Sigmoid colon (tissue), 7 donors: ENCODE data around the gene NCAM2. TPM values are rescaled to one million over a fixed set of nuclear protein-coding genes. Genes with fewer than 3 reads are reported as not detected.

Experiments used
- DNase-seq: peaks from one replicate; pipeline ENCODE4 v3.0.0-alpha.2; 2019
- H3K27ac ChIP-seq, 4 donors: fragments of 200-600 bp; sonication (generic); one replicate each; pipeline ENCODE4 v1.5.1; 2016 to 2019; ENCODE audit warnings: mild to moderate bottlenecking in 1 of 4
- H3K27me3 ChIP-seq, 3 donors: fragments of 200-600 bp; sonication (generic); one replicate each; pipeline ENCODE4 v1.5.1; 2019; ENCODE audit warnings: mild to moderate bottlenecking in 1 of 3
- H3K36me3 ChIP-seq, 4 donors: fragments of 200-600 bp; sonication (generic); one replicate each; pipeline ENCODE4 v1.5.1; 2016 to 2019
- H3K4me1 ChIP-seq, 4 donors: fragments of 200-600 bp; sonication (generic); one replicate each; pipeline ENCODE4 v1.5.1; 2017 to 2019
- H3K4me3 ChIP-seq, 4 donors: fragments of 200-600 bp; sonication (generic); one replicate each; pipeline ENCODE4 v1.5.1; 2017 to 2019; ENCODE audit warnings: mild to moderate bottlenecking in 2 of 4, moderate library complexity in 1 of 4
- H3K9me3 ChIP-seq, 4 donors: fragments of 200-600 bp in 3 of 4; sonication (generic) in 3 of 4; one replicate each; pipeline versions ENCODE4 v1.5.1 to v1.6.1; 2013 to 2019
- EP300 ChIP-seq, 4 donors: sonication (generic); formaldehyde crosslinking; IDR thresholded peaks; one replicate each; pipeline ENCODE4 v1.6.1; 2017; ENCODE audit warnings: antibody characterized with exemption in 4 of 4
- POLR2A ChIP-seq, 2 donors: fragments of 450-650 bp; IDR thresholded peaks; one replicate each; pipeline ENCODE4 v1.6.1; 2016; ENCODE audit warnings: antibody characterized with exemption in 2 of 2, mild to moderate bottlenecking in 2 of 2, moderate library complexity in 2 of 2
- POLR2AphosphoS5 ChIP-seq, 4 donors: sonication (generic); formaldehyde crosslinking; IDR thresholded peaks; one replicate each; pipeline ENCODE4 v1.6.1; 2017; ENCODE audit warnings: antibody characterized with exemption in 4 of 4
- WGBS, 2 donors: extraction: QIAGEN DNeasy Blood & Tissue Kit; methylation state at CpG; one replicate each; pipeline ENCODE4 v1.1.7; 2013; 5-methylcytosine and 5-hydroxymethylcytosine counted together
- intact Hi-C: fragments of 100-400 bp; cut with DNase I; formaldehyde crosslinking; loops from one replicate; pipeline ENCODE4 v1.15.1; 2023
- polyA plus RNA-seq, 3 donors: library from polyadenylated mRNA; stranded (reverse); fragments of 200-250 nt; gene quantifications; one replicate each; pipeline ENCODE4 v1.2.3, GENCODE V29; 2013
- total RNA-seq, 4 donors: library from RNA; depleted of rRNA; stranded (reverse); fragments of >200 nt; gene quantifications; one replicate each; pipeline ENCODE4 v1.1.0, GENCODE V29; 2016
- TF ChIP-seq, protein P1 (sequence below), 4 experiments: fragments of 450-650 bp in 3 of 4; fragments of 200-600 bp in 1 of 4; IDR thresholded peaks; one replicate each; pipeline ENCODE4 v1.5.1; 2016 to 2019; ENCODE audit warnings: antibody characterized with exemption in 4 of 4, mild to moderate bottlenecking in 3 of 4, moderate library complexity in 2 of 4
- donor health status: healthy with polysubstance abuse.
- donor health status: Bipolar disorder and iron deficiency.
- donor health status: healthy.

NCAM2 gene
- total and polyA plus RNA-seq, 7 donors = under 0.01 to 17.1 (median 6.7) TPM; not detected in 1

- intact Hi-C loops = no loop called here
- Histone ChIP-seq H3K27ac (no peak overlapping the region), H3K36me3 (no peaks in the 10 kb centered on the region), H3K27me3 (no peaks in the 10 kb centered on the region), H3K4me3 (no peak overlapping the region), H3K4me1 (peaks cover 0 to 9% (median 6%) of the 10 kb centered on the region in 4 donors), H3K9me3 (no peaks in the 10 kb centered on the region)
- DNase-seq = no peak
- TF ChIP-seq, protein P1, sequence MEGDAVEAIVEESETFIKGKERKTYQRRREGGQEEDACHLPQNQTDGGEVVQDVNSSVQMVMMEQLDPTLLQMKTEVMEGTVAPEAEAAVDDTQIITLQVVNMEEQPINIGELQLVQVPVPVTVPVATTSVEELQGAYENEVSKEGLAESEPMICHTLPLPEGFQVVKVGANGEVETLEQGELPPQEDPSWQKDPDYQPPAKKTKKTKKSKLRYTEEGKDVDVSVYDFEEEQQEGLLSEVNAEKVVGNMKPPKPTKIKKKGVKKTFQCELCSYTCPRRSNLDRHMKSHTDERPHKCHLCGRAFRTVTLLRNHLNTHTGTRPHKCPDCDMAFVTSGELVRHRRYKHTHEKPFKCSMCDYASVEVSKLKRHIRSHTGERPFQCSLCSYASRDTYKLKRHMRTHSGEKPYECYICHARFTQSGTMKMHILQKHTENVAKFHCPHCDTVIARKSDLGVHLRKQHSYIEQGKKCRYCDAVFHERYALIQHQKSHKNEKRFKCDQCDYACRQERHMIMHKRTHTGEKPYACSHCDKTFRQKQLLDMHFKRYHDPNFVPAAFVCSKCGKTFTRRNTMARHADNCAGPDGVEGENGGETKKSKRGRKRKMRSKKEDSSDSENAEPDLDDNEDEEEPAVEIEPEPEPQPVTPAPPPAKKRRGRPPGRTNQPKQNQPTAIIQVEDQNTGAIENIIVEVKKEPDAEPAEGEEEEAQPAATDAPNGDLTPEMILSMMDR (IDR thresholded peaks at IDR 0.05) = no peak
- TF ChIP-seq POLR2AphosphoS5 (IDR thresholded peaks at IDR 0.05) (no peak), POLR2A (IDR thresholded peaks at IDR 0.05) (no peak), EP300 (IDR thresholded peaks at IDR 0.05) (no peak)
These were observed 469.8 kb downstream of the NCAM2 start for GRCh38 chr21:21468003-21468402.

GRCh38 chr21:21481239-21481638 lies 483.0 kb downstream of the NCAM2 start:
- no peaks in the 10 kb centered on the region for H3K36me3 ChIP-seq
- no peaks in the 10 kb centered on the region for H3K4me1 ChIP-seq
- no peaks in the 10 kb centered on the region for H3K27me3 ChIP-seq
- TF ChIP-seq POLR2AphosphoS5 (IDR thresholded peaks at IDR 0.05) (no peak), EP300 (IDR thresholded peaks at IDR 0.05) (no peak), POLR2A (IDR thresholded peaks at IDR 0.05) (no peak)
- TF ChIP-seq, protein P1 (IDR thresholded peaks at IDR 0.05) = no peak
- 80 to 88% methylated on average over 3 of the region's 3 CpGs for WGBS, 2 donors
- intact Hi-C loops = no loop called here
- H3K4me3 ChIP-seq = no peak overlapping the region
- no peak for DNase-seq
- H3K9me3 ChIP-seq = no peaks in the 10 kb centered on the region
- no peak overlapping the region for H3K27ac ChIP-seq

DNA sequence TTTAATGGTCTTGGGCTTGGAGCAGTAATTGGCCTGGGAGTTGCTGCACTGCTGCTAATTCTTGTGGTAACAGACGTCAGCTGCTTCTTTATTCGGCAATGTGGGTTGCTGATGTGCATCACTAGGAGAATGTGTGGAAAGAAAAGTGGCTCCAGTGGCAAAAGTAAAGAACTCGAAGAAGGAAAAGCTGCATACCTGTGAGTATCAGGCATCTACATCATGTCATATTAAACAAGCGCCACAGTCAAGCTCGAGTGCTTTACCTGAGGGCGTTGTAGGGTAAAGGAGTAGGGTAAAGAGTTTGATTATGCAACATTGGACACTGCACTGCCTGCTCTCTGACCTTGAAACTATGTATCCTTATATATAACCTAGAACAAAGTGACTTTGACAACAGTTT lies 510.6 kb downstream of the NCAM2 start:
- Histone ChIP-seq H3K4me3 (no peak overlapping the region), H3K4me1 (no peaks in the 10 kb centered on the region), H3K9me3 (no peaks in the 10 kb centered on the region), H3K36me3 (no peaks in the 10 kb centered on the region), H3K27ac (no peak overlapping the region), H3K27me3 (no peaks in the 10 kb centered on the region)
- intact Hi-C loops = no loop called here
- TF ChIP-seq EP300 (IDR thresholded peaks at IDR 0.05) (no peak), POLR2AphosphoS5 (IDR thresholded peaks at IDR 0.05) (no peak), POLR2A (IDR thresholded peaks at IDR 0.05) (no peak)
- TF ChIP-seq, protein P1 (IDR thresholded peaks at IDR 0.05) = no peak
- WGBS, 2 donors = 78 to 86% methylated on average over 6 of the region's 6 CpGs
- no peak for DNase-seq

GRCh38 chr21:21530680-21531079 lies 532.5 kb downstream of the NCAM2 start:
- Histone ChIP-seq H3K27ac (no peak overlapping the region), H3K9me3 (no peaks in the 10 kb centered on the region), H3K4me3 (no peak overlapping the region), H3K27me3 (no peaks in the 10 kb centered on the region), H3K4me1 (no peaks in the 10 kb centered on the region), H3K36me3 (no peaks in the 10 kb centered on the region)
- intact Hi-C loops = no loop called here
- TF ChIP-seq EP300 (IDR thresholded peaks at IDR 0.05) = no peak
- no peak for DNase-seq

DNA sequence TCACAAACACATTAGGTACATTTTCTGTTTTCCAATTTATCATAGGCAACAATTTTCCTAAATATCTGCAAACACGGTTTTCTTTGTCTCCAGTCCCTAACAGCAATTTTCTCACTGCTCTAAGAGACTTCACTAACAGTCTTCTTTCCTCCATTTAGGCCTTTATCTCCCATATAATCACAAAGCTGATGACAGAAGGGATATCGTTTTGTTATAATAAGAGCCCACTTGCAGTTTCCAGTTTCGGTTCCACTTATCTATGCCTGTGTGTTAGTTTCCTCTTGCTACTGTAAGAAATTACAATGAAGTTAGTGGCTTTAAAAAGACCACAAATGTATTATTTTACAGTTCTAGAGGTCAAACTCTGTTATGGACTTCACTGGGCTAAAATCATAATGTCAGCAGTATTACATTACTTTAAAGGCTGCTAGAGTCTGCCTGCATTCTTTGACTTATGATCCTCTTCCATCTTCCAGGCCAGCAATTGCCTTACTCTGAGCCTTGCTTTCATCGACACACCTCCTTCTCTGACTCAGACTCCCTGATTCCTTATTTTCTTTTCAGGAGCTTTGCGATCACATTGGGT lies 549.3 kb downstream of the NCAM2 start:
- no peak for DNase-seq
- intact Hi-C loops = no loop called here
- TF ChIP-seq, protein P1 (IDR thresholded peaks at IDR 0.05) = no peak
- TF ChIP-seq EP300 (IDR thresholded peaks at IDR 0.05) = no peak

More for the DNA sequence above, 549.3 kb downstream of the NCAM2 start:
- WGBS, 2 donors = 78 to 79% methylated on average over 5 of the region's 5 CpGs
- no peak overlapping the region for H3K4me3 ChIP-seq
- no peaks in the 10 kb centered on the region for H3K36me3 ChIP-seq
- no peaks in the 10 kb centered on the region for H3K4me1 ChIP-seq
- H3K9me3 ChIP-seq = no peaks in the 10 kb centered on the region
- no peaks in the 10 kb centered on the region for H3K27me3 ChIP-seq
- H3K27ac ChIP-seq = no peak overlapping the region
